Chondrocyte (in vitro differentiated cells): ENCODE measurements around the gene ZNF804B. TPM values are rescaled to one million over a fixed set of nuclear protein-coding genes. Genes with fewer than 3 reads are reported as not detected.

Experiments used
- DNase-seq: peaks from one replicate; pipeline ENCODE4 v3.0.0; 2021; ENCODE audit warnings: mixed read lengths, low spot score
- H3K27ac Mint-ChIP-seq: one replicate; pipeline ENCODE4 v1.8.0; 2021; ENCODE audit warnings: mild to moderate bottlenecking, moderate library complexity, mixed read lengths; ENCODE audit not compliant: unreplicated experiment
- H3K27me3 Mint-ChIP-seq: 2 replicates; pipeline ENCODE4 v1.8.0; 2021; ENCODE audit warnings: low read depth, mixed read lengths
- H3K36me3 Mint-ChIP-seq: 2 replicates; pipeline ENCODE4 v1.8.0; 2021; ENCODE audit warnings: low read depth, mixed read lengths
- H3K4me1 Mint-ChIP-seq: 2 replicates; pipeline ENCODE4 v1.8.0; 2021; ENCODE audit warnings: low read depth, mild to moderate bottlenecking, mixed read lengths
- H3K4me3 Mint-ChIP-seq: one replicate; pipeline ENCODE4 v1.8.0; 2021; ENCODE audit warnings: mild to moderate bottlenecking, moderate library complexity, mixed read lengths; ENCODE audit not compliant: unreplicated experiment
- H3K9me3 Mint-ChIP-seq: 2 replicates; pipeline ENCODE4 v1.8.0; 2021; ENCODE audit warnings: low read depth, mixed read lengths
- total RNA-seq: library from RNA; stranded (reverse); gene quantifications from 3 replicates; pipeline ENCODE4 v1.2.1, GENCODE V29; 2021
- TF ChIP-seq, protein P1 (sequence below): fragments of 200-600 bp; sonication (generic); IDR thresholded peaks from 2 replicates; pipeline ENCODE4 v1.5.0; 2021; ENCODE audit warnings: antibody characterized with exemption, mild to moderate bottlenecking, moderate library complexity

ZNF804B gene
- total RNA-seq, 1 donor from 2014 or later, result not detected

DNA sequence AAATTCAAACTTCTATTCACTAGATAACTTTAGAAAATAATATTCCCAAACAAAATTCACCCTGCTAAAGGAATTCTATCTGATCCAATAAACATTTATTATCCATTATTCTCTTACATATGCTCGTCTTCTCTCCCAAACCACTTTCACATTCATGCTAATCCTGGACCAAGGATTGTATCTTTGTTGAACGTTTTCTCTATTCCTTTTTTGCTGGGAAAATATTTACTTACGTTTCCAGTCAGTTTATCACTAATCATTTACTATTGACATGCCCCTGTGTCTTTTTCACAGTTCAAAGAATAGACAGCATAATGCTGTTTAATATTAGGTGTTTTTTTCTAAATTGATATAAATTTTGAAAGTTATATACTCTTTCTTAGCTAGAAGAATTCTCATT, 32.9 kb downstream of the ZNF804B start:
- Mint-ChIP-seq H3K27ac (no peak overlapping the region), H3K4me3 (no peak overlapping the region), H3K4me1 (no peaks in the 10 kb centered on the region), H3K27me3 (peaks cover 22% of the 10 kb centered on the region), H3K36me3 (no peaks in the 10 kb centered on the region), H3K9me3 (no peaks in the 10 kb centered on the region)
- TF ChIP-seq, protein P1, sequence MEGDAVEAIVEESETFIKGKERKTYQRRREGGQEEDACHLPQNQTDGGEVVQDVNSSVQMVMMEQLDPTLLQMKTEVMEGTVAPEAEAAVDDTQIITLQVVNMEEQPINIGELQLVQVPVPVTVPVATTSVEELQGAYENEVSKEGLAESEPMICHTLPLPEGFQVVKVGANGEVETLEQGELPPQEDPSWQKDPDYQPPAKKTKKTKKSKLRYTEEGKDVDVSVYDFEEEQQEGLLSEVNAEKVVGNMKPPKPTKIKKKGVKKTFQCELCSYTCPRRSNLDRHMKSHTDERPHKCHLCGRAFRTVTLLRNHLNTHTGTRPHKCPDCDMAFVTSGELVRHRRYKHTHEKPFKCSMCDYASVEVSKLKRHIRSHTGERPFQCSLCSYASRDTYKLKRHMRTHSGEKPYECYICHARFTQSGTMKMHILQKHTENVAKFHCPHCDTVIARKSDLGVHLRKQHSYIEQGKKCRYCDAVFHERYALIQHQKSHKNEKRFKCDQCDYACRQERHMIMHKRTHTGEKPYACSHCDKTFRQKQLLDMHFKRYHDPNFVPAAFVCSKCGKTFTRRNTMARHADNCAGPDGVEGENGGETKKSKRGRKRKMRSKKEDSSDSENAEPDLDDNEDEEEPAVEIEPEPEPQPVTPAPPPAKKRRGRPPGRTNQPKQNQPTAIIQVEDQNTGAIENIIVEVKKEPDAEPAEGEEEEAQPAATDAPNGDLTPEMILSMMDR, result no peak
- no peak for DNase-seq

DNA sequence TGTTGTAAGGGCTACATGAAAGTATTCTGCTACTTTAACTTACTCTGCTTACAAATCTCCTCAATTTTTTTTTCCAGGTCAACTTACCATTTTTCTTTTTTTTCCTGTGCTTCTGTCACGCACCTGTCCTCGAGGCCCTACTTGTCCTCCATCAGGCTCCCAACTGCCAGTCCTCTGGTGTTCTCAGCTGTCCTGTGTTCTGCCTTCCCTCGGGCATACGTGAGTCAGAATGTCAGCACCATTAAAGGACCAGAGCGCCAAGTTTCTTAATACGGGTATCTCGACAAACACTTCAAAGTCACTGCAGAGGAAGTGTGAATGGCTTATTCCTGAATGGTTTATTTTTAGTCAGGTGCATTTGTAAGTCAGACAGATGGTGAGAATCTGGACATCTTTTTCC, 36.1 kb downstream of the ZNF804B start, which contains the start of gene TEX47:
TEX47 (minus strand) TSS at position 185 of the 400 bp plus-strand sequence. CDS start 795 bp downstream, outside the sequence.
- Mint-ChIP-seq H3K4me1 (no peaks in the 10 kb centered on the region), H3K4me3 (no peak within 1 kb of the TSS), H3K36me3 (no peaks in the 10 kb centered on the region), H3K27ac (no peak within 1 kb of the TSS), H3K9me3 (no peaks in the 10 kb centered on the region), H3K27me3 (peaks cover 28% of the 10 kb centered on the region)
- TF ChIP-seq, protein P1, result no peak
- DNase-seq, result no peak

DNA sequence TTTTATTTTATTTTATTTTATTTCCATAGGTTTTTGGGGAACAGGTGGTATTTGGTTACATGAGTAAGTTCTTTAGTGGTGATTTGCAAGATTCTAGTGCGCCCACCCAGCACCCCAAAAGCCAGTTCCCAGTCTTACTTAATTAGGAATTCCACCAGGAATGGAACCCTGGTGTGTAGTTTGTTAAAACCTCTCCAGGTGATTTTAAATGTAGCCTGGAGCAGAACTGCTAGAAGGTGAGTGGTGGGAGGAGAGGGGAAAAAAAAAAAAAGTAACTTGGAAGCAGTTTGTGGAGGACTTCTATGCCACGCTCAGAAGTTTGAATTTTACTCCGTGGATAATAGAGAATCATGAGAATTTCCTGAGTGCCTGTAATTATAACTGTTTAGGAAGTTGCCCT, 41.5 kb downstream of the ZNF804B start:
- no peaks in the 10 kb centered on the region for H3K36me3 Mint-ChIP-seq
- H3K27me3 Mint-ChIP-seq, result peaks cover 18% of the 10 kb centered on the region
- H3K27ac Mint-ChIP-seq, result no peak overlapping the region
- H3K4me1 Mint-ChIP-seq, result no peaks in the 10 kb centered on the region
- H3K4me3 Mint-ChIP-seq, result no peak overlapping the region
- TF ChIP-seq, protein P1, result no peak
- no peaks in the 10 kb centered on the region for H3K9me3 Mint-ChIP-seq
- no peak for DNase-seq

DNA sequence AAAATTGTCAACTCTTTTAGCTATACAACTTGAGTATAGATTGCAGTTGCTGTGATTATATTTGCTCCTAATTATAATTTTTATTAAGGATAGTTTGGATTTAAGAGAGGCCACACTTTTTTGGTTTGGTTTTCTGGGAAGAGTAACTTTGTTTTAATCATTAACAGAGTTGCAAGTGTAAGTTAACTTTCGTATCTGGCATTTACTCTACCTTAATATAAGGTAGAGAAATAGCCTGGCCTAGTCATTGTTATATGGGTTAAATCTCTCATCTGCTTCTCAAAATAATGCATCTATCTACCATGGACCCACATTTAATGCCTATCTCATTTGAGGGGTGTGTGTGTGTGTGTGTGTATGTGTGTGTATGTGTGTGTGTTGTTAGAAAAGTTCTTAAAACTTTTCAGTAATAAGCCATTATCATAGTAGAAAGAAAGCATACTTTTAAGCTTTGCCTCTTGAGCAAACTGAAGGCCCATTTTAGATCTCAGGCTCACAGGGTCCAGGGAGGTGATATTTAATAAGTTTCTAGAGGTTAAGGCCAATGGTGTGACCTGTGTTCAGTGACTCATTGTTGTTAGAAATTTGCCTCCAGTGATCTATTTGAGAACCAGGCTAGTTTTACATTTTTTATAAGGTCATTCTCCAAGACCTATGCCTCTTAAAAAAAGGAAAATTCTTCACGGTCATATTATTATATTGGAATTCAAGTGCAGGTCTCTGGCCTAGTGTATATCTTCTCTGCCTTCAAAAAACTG, 47.0 kb downstream of the ZNF804B start:
- H3K27ac Mint-ChIP-seq, result no peak overlapping the region
- no peaks in the 10 kb centered on the region for H3K4me1 Mint-ChIP-seq
- peaks cover 5% of the 10 kb centered on the region for H3K27me3 Mint-ChIP-seq
- DNase-seq, result no peak
- no peak overlapping the region for H3K4me3 Mint-ChIP-seq
- TF ChIP-seq, protein P1, result no peak
- no peaks in the 10 kb centered on the region for H3K9me3 Mint-ChIP-seq
- no peaks in the 10 kb centered on the region for H3K36me3 Mint-ChIP-seq

DNA sequence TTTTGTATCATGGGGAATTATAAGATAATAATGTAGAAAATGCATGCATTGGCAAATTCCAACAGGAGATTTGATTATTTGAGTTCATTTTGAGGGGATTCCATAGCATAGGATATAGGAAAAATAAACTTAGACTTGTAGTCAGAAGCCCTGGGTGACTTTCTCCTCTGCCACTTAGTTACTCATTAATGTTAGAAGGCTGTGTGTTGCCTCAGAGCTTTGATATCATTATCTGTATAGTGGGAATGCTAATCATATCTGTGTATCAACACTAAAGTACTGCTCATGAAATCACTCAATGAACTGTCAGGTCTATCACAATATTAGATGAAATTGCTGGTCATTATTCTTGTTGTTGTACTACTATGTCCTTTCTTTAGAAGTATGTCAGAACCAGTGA, 59.1 kb downstream of the ZNF804B start:
- H3K27me3 Mint-ChIP-seq, result no peaks in the 10 kb centered on the region
- H3K4me3 Mint-ChIP-seq, result no peak overlapping the region
- H3K27ac Mint-ChIP-seq, result no peak overlapping the region
- no peaks in the 10 kb centered on the region for H3K36me3 Mint-ChIP-seq
- DNase-seq, result no peak
- H3K4me1 Mint-ChIP-seq, result no peaks in the 10 kb centered on the region
- TF ChIP-seq, protein P1, result no peak
- no peaks in the 10 kb centered on the region for H3K9me3 Mint-ChIP-seq
